ENCODE results near the gene IL17RE.
A peak's percentile ranks its signal among the peaks of the same experiment; 100 is the strongest.
"Not testable (repeated sequence)": the region's sequence is repeated elsewhere in the genome, so short reads cannot be mapped to it uniquely, and the experiment has no call there.

Gene IL17RE

DNA sequence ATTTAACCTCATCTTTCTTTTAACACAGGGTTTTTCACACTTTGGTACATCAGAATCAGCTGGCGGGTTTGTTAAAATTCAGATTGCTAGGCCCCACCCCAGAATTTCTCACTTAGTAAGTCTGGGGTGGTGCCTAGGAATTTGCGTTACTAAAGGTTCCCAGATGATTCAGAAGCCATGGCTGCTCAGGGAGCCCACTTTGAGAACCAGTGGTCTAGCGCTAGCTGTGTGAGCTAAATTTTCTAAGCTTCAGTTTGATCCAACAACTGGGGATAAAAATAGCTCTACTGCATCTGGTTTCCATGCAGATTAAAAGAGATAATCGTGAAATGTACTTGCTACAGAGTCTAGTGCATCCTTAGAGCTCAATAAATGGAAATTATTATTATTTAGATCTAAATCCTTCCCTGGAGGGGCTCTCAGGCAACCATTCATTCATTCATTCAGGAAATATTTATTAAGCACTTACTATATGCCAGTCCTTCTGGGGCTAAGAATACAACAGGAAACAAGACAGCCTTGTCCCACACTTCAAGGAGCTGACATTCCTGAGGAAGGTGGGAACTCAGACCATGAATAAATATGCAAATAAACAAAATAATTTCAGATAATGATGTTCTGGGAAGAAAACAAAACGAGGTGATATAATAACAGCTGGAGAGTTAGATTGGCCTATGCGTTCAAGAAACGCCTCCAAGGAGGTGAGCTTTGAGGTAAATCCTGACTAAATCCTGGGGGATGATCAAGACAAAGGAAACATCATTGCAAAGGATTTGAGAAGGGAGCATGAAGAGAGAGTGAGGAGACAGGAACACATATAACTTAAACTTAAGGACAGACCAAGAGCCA is 18.7 kb upstream of the IL17RE start:
- no peak for DNase-seq

DNA sequence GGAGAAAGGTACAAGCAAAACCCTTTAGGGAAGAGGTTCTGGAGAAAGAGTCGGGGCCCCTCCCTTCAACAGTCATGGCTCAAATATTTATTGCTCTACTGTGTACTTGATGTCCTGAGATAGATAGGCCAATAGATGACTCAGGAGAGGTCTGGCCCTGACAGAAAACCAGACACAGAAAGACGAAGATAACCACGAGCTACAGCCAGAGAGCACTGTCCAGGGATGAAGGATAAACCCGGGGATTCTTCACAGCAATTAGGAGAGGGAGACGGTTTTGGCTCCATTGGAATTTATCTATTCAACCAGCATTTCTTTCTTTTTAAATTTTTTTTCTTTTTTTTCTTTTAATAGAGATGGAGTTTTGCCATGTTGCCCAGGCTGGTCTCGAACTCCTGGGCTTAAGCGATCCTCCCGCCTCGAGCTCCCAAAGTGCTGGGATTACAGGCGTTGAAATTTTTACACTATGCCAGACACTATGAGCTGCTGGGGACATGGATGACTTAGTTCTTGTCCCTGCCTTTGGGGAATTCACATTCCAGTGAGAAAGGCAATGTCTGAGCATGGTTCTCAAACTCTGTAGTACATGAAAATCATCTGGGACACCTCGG is 18.0 kb upstream of the IL17RE start:
- DNase-seq: no peak

DNA sequence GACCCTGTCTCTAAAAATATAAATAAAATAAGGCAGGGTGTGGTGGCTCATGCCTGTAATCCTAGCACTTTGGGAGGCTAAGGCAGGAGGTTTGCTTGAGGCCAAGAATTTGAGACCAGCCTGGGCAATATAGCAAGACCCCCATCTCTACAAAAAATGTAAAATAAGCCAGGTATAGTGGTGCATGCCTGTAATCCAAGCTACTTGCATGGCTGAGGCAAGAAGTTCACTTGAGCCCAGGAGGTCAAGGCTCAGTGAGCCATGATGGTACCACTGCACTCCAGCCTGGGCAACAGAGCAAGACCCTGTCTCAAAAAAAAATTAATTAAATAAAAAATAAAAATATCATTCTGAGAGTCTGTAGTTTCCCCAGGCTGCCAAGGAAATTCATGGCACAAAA is 16.3 kb upstream of the IL17RE start:
- no peak for DNase-seq

DNA sequence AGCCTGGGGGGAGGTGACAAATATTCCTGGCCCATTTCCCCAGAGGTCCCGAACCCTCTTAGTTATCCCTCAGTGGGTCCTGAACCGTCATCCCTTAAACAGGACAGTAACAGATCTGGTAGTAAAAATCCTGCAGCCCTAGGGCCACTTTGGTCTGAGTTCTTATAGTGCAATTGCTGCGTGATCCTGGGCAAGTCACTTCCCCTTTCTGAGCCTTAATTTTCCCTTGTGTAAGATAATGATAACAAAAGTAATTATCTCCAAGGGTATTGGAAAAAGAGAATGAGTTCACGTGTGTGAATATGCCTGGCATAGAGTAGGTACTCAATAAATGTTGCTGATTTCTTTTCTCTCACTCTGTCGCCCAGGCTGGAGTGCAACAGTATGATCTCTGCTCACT is 15.2 kb upstream of the IL17RE start:
- DNase-seq: no peak

DNA sequence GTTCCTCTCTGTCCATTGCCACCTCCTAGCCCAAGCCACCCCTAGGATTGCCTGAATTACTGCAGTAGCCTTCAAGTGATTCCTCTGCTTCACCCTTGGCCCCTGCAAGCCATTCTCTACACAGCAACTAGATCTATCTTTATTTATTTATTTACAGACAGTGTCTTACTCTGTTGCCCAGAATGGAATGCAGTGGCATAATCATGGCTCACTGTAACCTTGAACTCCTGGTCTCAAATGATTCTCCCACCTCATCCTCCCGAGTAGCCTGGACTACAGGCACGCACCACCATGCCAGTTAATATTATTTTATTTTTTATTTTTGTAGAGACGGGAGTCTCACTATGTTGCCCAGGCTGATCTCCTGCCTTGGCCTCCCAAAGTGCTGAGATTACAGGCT is 14.1 kb upstream of the IL17RE start:
- DNase-seq: no peak

DNA sequence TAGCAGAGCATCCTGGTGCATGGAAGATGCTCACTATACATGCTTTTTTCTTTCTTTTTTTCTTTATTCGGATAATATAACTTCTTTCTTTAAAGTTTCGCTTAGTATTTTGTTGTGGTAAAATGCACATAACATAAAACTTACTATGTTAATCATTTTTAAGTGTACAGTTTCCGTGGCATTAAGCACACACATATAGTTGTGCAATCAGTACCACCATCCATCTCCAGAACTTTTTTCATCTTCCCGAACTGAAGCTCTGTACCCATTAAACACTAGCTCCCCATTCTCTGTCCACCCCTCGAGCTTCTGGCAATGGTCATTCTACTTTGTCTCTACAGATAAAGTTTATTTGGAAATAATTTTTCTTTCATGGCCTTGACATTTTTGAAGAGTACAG is 13.2 kb upstream of the IL17RE start:
- DNase-seq: no peak

DNA sequence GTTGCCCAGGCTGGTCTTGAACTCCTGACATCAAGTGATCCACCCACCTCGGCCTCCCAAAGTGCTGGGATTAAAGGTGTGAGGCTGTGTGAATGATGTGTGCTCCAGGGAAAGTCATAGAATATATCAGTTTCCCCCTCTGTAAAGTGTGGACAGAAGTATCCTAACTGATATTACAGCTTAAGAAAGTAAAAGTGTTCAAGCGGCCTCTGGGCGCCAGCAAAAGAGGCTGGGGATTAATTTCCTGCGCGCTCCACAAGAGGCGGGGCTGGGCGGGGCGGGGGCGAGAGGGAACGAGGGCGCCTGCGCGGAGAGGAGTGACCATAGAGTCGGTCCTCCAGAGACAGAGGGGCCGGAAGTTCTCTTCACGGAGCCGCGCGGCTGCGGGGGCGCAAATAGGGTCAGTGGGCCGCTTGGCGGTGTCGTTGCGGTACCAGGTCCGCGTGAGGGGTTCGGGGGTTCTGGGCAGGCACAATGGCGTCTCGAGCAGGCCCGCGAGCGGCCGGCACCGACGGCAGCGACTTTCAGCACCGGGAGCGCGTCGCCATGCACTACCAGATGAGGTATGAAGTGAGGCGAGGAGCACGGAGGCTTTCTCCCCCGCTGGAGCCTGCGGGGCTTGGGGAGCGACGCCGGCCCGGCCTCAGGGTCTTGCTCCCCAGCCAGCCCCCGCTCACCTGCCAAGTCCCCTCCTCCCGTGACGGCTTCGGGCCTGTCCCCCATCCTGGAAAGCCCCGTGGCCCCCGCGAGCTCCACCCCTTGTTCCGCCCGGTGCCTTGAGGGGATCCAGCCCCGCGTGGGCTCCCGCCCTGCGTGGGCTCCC is 12.2 kb upstream of the IL17RE start, which contains the start of gene JAGN1:
TSS of gene JAGN1 (plus strand) at position 362 of the 823 bp plus-strand sequence. CDS start at position 475, 113 bp downstream.
- DNase-seq: peak; percentile 98

DNA sequence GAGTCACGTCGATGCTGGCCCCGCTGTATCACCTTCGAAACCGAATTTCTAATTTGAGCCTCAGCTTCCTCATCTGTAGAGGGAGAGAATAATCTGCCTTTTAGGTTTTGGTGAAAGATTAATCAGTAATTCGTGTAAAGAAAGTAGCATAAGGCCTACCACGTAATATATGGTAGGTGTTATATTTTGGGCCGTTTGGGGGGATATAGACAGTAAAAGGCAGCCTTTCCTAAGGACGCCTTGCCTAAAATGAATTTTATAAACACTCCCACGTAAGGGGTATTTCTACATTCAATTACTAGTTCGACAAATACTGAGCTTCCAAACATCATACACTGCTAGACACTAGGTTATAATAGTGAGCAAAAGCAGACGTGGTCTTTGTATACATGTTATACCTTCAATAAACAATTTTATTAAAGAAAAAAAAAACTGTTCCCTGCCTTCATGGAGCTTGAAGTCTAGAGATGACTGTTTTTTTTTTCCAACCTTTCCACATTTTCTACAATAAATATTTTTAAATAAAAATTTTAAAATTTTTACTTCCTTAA is 11.5 kb upstream of the IL17RE start:
- DNase-seq: no peak

DNA sequence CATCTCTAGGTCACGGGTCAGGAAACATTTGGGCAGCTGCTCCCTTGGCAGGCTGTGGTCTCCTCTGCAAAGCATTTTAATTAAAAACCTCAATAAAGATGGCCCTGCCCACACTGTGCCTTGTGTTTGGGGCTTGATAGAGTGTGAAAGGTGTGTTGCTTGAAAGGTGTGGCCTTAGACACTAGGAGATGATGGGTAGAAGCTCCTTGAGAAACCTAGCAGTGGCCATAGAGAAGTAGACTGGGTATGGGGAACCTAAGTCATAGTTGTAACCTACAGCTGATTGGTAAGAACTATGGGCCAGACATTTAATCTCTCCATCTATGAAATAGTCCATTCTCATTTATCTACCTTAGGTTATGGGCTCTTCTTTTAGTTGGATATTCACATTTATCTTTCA is 8.9 kb upstream of the IL17RE start:
- DNase-seq: no peak

DNA sequence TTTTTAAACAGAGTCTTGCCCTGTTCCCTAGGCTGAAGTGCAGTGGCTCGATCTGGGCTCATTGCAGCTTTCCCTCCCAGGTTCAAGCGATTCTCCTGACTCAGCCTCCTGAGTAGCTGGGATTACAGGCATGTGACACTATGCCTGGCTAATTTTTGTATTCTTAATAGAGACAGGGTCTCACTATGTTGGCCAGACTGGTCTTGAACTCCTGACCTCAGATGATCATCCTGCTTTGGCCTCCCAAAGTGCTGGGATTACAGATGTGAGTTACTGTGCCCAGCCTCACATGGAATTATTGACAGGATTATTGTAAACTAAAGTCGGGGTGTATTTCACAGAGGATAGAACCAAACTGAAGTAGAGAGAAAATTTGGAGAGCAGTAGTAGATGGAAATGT is 6.9 kb upstream of the IL17RE start:
- DNase-seq: not testable (repeated sequence)

DNA sequence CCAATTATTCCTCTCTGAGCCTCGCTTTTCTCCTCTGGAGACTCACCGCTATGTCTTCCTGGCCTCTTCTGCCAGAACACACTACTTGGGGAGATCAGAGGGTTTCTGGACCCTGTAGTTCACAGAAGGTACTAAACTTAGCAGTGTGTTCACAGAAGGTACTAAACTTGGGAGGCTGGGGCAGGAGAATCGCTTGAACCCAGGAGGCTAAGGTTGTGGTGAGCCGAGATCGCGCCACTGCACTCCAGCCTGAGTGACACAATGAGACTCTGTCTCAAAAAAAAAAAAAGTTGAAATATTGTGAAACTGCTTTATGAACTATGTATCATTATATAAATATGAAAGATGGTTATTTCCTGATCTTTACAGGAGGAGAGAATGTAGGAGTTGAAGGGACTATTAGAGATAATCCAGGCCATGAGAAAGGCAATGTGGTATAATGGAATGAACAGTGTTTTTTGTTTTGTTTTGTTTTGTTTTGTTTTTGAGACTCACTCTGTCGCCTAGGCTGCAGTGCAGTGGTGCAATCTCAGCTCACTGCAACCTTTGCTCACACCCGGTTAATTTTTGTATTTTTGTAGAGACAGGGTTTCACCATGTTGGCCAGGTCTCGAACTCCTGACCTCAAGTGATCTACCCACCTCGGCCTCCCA is 5.8 kb upstream of the IL17RE start:
- not testable (repeated sequence) for DNase-seq

DNA sequence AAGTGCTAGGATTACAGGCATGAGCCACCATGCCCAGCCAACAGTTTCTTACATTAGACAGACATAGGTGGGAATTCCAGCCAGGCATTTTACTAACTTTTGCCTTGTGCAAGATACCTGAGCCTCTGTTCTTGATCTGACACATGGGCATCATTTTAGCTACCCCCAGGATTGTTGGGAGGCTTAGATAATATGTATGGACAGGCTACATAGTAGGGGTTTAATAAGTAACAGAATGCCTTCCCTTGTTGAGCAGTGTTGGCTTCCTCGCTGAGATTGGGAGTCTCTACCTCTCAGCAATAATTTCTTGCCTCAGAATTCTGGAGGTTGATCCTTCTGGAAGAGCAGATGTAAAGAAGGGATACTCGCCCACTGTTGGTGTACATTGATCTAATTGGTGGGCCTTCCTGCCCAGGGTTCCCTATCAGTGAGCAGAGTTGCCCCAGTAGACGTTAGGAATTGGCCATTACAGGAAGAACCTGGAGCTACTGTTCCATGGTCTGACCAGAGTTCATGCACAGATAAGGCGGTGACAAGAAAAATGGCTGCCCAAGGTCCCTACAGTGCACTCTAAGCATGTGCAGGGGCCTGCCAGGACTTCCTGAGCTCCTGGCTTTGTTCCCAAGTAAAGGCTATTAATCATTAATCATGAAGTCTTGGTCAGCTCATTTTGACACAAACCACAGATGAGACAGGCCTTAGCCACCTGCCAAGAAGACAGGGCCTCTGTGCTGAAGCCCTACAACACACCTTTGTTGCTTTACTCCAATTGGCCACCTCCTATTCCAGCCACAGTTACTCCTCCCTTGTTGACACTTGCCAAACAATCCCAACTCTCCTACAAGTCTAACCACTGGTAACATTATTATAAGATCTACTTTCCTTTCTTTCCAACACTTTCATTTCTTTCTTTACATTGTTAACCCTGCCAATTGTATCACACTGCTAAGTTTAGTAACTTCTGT is 5.0 kb upstream of the IL17RE start:
- DNase-seq: no peak

DNA sequence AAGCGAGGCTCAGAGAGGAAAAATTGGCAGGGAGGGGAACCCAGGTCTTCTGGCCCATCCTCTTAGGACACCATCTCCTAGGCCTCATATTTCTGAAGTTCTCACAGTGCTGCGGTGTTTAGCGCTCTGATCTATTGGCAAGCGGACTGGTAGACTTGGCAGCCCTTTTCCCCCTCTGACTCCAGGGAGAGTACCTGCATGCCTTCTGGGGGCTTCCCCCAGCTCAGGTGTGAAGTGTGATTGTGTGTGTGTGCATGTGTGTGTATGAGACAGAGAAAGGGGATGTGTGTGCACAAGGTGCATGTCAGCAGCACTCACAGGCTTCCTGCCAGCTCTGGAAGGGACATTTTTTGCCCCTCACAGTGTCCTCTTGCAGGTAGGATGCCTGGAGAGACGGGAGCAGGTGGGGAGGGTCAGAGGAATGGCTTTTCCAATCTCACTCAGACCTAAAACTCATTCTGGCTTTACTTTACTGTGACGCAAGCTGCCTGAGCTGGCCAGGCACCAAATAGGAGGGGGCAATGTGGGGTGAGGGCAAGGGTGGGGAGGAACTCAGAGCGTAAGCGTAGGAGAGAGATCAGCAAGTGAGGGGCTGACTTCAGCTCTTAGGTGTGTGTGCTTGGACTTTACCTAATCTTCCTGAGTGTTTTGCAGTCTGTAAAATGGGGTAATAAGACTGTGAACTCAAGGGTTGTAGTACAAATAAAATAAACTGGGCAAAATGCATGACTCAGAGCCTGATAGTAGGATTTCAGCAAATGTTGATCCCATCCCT is 4.0 kb upstream of the IL17RE start:
- no peak for DNase-seq

DNA sequence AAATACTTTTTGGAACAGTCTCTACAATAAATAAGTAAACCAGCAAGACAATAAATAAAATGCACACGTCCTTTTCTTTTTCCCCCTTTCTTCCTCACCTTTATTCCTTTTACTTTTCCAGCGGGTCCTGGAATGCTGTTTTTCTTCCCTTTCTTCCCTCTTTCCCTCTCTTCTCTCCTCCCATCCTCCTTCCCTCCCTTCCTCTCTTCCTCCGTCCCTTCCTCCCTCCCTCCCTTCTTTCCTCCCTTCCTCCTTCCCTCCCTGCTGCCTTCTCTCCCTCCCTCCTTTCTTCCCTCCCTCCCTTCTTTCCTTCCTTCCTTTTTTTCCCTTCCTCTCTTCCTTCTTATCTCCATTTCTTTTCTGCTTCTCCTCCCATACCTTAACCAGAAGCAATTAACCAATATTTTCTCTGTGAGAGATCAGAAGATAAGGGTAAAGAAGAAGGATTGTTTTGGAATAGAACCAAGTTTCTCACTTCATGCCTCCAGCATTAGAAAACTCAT is 3.3 kb upstream of the IL17RE start:
- no peak for DNase-seq

DNA sequence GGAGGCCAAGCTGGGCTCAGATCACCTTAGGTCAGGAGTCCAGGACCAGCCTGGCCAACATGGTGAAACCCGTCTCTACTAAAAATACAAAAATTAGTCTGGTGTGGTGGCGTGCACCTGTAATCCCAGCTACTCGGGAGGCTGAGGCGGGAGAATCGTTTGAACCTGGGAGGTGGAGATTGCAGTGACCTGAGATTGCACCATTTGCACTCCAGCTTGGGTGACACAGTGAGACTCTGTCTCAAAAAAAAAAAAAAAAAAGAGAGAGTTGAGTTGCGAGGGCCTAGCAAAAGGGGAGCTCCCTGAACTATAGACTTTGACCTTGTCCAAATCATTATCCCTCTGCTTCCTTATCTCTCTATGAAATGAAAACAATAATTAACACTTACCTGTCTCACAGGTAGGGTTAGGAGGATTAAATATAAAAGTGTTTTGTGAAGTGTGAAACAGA is 1.7 kb upstream of the IL17RE start:
- DNase-seq: not testable (repeated sequence)

DNA sequence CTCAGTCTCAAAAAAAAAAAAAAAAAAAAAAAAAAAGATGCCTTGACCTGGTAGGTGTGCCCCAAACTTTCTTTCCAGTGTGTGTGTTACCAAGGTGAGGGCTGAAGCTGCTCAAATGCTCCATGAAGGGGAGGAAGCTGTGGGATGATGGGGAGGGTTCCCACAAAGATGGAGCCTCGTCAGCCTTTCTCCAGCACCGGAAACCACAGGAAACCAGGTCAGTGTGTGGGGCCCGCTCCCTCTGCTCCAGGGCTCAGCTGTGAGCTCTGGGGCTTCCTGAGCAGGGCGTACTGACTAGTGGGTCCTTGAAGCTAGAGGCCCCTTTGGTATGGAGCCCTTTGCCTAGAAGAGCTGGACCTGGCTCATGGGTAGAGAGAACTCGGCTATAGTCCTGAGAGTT is 681 bp upstream of the IL17RE start:
- no peak for DNase-seq

DNA sequence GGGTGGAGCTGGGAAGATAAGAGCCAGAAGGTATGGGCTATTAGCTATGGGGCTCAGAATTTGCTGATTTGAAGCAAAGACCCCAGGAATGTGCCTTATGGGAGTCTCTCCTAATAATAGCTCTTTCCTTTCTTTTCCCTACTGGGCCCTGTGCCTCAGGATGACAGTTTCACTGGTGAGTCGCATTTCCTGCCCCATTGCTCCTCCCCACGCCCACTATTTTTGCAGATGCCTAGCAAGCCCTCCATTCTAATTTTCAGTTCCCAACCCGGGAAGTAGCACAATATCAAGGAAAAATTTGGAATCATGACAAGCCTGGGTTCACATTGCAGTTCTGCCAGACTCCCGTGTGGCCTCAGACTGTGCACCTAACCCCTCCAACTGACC is 583 bp downstream of the IL17RE start:
- DNase-seq: no peak

DNA sequence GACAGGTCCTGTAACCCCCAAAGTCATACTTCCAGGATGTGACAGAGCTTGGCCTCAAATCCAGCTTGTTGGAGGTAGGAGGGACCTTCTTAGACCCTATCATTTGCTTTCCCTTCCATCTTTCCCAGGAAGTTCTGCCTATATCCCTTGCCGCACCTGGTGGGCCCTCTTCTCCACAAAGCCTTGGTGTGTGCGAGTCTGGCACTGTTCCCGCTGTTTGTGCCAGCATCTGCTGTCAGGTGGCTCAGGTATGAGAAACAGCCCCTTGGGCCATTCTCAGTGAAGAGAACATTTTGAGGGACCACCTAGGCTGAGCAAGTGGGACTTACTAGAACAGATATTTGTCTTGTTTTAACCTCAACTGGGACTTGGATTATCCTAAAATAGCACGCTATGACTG is 1.3 kb downstream of the IL17RE start:
- DNase-seq: no peak

DNA sequence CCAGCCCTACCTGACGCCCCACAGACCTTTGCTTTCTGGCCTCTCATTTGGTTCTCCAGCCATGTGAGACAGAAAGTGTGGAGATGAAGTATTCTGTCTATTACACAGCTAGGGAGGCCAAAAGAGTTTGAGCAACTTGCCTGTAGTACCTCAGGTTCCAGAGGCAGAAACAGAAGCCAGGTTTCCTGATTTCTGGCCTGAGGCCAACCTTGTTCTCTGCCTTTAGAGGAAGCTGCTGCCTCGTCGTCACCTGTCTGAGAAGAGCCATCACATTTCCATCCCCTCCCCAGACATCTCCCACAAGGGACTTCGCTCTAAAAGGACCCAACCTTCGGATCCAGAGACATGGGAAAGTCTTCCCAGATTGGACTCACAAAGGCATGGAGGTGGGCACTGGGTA is 3.8 kb downstream of the IL17RE start:
- DNase-seq: no peak

DNA sequence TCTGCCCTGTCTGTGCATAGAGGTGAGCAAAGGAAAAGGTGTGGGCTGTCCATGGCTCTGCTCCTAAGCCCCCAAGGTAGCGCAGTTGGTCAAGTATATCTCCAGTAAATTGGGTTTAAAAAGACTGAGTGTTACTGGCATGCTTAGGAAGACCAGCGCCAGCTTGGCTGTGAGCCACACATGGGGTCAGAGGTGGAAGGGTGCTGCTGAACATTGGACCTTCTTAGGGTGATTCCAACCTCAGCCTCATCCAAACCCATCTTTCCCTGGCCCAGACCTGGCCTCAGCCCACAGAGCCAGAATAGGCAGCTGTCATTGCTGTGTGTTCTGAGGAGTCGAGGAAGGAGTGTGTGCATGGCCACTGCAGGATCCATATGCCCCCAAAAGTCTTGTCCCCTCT is 5.6 kb downstream of the IL17RE start:
- DNase-seq: no peak
